ENCODE measurements around the gene ZIC5. TPM values are rescaled to one million over a fixed set of nuclear protein-coding genes. Genes with fewer than 3 reads are reported as not detected.

The ZIC5 gene
- total RNA-seq, 2 experiments from 2014 or later, result not detected

Other genes starting within 250 kb of the ZIC5 start
- gene ZIC2, start 10.0 kb upstream of the ZIC5 start, total RNA-seq, result not detected
- gene PCCA, start 117.3 kb upstream of the ZIC5 start, total RNA-seq, result 1 to 10 TPM; 7.7 to 9.3 TPM